Activated T-helper 9 cell treated with anti-CD3 and anti-CD28 coated beads, Interleukin-2, amount 50 U/mL, for 16 hours (primary cell): ENCODE data around the gene PRKCB.
"Not testable (repeated sequence)": the region's sequence is repeated elsewhere in the genome, so short reads cannot be mapped to it uniquely, and the experiment has no call there.

Experiments used
- DNase-seq: peaks from one replicate; pipeline ENCODE4 v3.0.0-alpha.2; 2020; ENCODE audit warnings: low read depth

Gene PRKCB

GRCh38 chr16:24009955-24010354 lies 174.2 kb downstream of the PRKCB start:
- no peak for DNase-seq

- peak; percentile 62 for DNase-seq
Measured at GRCh38 chr16:24010440-24011089, 174.8 kb downstream of the PRKCB start.

GRCh38 chr16:24011237-24011636 lies 175.5 kb downstream of the PRKCB start:
- DNase-seq = no peak

- no peak for DNase-seq
Measured at GRCh38 chr16:24013054-24013636, 177.4 kb downstream of the PRKCB start.

GRCh38 chr16:24013864-24014645 lies 178.3 kb downstream of the PRKCB start:
- peak; percentile 26 for DNase-seq

- DNase-seq = not testable (repeated sequence)
Measured at GRCh38 chr16:24014955-24015354, 179.2 kb downstream of the PRKCB start.

- DNase-seq = no peak
Measured at GRCh38 chr16:24015923-24016322, 180.1 kb downstream of the PRKCB start.

- DNase-seq = no peak
Measured at GRCh38 chr16:24018485-24018884, 182.7 kb downstream of the PRKCB start.

- no peak for DNase-seq
Measured at GRCh38 chr16:24022797-24023196, 187.0 kb downstream of the PRKCB start.

GRCh38 chr16:24023621-24024020 lies 187.8 kb downstream of the PRKCB start:
- no peak for DNase-seq

- DNase-seq = no peak
Measured at GRCh38 chr16:24024971-24025370, 189.2 kb downstream of the PRKCB start.

- no peak for DNase-seq
Measured at GRCh38 chr16:24027466-24027865, 191.7 kb downstream of the PRKCB start.

GRCh38 chr16:24029841-24030240 lies 194.1 kb downstream of the PRKCB start:
- not testable (repeated sequence) for DNase-seq

GRCh38 chr16:24035127-24035842 lies 199.5 kb downstream of the PRKCB start:
- no peak for DNase-seq

GRCh38 chr16:24036038-24036543 lies 200.3 kb downstream of the PRKCB start:
- no peak for DNase-seq

GRCh38 chr16:24036614-24037013 lies 200.8 kb downstream of the PRKCB start:
- no peak for DNase-seq

GRCh38 chr16:24037335-24037734 lies 201.6 kb downstream of the PRKCB start:
- no peak for DNase-seq

GRCh38 chr16:24041834-24042631 lies 206.2 kb downstream of the PRKCB start:
- DNase-seq = peak; percentile 69

- no peak for DNase-seq
Measured at GRCh38 chr16:24044467-24044866, 208.7 kb downstream of the PRKCB start.

GRCh38 chr16:24045641-24046040 lies 209.9 kb downstream of the PRKCB start:
- DNase-seq = no peak

- DNase-seq = no peak
Measured at GRCh38 chr16:24046442-24046841, 210.7 kb downstream of the PRKCB start.
